ENCODE results near the gene CADM4.

DNA sequence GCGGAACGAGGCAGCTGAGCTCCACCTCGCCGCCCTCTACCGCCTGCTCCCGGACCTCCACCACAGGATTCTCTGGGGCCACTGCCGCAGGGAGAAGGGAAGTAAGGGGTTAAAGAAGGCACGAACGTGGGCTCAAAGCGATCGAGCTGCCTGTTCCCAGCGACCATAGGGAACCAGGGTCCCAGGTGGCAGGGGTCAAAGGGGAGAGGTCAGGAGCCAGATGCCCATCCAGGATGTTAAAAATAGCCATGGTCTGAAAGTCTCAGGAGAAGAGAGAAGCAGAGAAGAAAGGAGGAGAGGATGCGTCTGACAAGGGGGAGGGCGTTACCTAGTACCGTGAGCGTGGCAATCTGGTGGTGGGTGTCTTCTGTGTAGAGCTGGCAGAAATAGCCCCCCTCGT is 12.8 kb downstream of the CADM4 start:
- TF ChIP-seq, protein P1, sequence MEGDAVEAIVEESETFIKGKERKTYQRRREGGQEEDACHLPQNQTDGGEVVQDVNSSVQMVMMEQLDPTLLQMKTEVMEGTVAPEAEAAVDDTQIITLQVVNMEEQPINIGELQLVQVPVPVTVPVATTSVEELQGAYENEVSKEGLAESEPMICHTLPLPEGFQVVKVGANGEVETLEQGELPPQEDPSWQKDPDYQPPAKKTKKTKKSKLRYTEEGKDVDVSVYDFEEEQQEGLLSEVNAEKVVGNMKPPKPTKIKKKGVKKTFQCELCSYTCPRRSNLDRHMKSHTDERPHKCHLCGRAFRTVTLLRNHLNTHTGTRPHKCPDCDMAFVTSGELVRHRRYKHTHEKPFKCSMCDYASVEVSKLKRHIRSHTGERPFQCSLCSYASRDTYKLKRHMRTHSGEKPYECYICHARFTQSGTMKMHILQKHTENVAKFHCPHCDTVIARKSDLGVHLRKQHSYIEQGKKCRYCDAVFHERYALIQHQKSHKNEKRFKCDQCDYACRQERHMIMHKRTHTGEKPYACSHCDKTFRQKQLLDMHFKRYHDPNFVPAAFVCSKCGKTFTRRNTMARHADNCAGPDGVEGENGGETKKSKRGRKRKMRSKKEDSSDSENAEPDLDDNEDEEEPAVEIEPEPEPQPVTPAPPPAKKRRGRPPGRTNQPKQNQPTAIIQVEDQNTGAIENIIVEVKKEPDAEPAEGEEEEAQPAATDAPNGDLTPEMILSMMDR (IDR thresholded peaks at IDR 0.05): no peak
- TF ChIP-seq EZH2 (IDR thresholded peaks at IDR 0.05): no peak

Data from neural progenitor cell (in vitro differentiated cells).